HEK293 (cell line): ENCODE results near the gene WDR20.

Source experiments
- CTCF ChIP-seq: fragments of 450-650 bp; formaldehyde crosslinking; IDR thresholded peaks from 2 replicates; pipeline ENCODE4 v1.5.1; 2016; ENCODE audit warnings: missing biosample characterization, missing genetic modification characterization
- INSM2 ChIP-seq: fragments of 450-650 bp; formaldehyde crosslinking; IDR thresholded peaks from 2 replicates; pipeline ENCODE4 v1.5.1; 2016; ENCODE audit warnings: missing biosample characterization, missing genetic modification characterization
- MYNN ChIP-seq: fragments of 450-650 bp; formaldehyde crosslinking; IDR thresholded peaks from 2 replicates; pipeline ENCODE4 v1.5.1; 2016; ENCODE audit warnings: missing biosample characterization, missing genetic modification characterization, borderline replicate concordance
- MZF1 ChIP-seq: fragments of 450-650 bp; formaldehyde crosslinking; IDR thresholded peaks from 2 replicates; pipeline ENCODE4 v1.5.1; 2017; ENCODE audit warnings: missing biosample characterization, missing genetic modification characterization, borderline replicate concordance
- TCF7L2 ChIP-seq: IDR thresholded peaks from 2 replicates; pipeline ENCODE4 v1.6.1; 2011; ENCODE audit warnings: low read depth, mild to moderate bottlenecking, inconsistent platforms, low read length, moderate library complexity, borderline replicate concordance
- ZBTB49 ChIP-seq: fragments of 450-650 bp; formaldehyde crosslinking; IDR thresholded peaks from 2 replicates; pipeline ENCODE4 v1.5.1; 2016; ENCODE audit warnings: missing biosample characterization, missing genetic modification characterization, low read depth
- ZFP41 ChIP-seq: fragments of 450-650 bp; formaldehyde crosslinking; IDR thresholded peaks from 2 replicates; pipeline ENCODE4 v1.5.1; 2016; ENCODE audit warnings: missing biosample characterization, missing genetic modification characterization, borderline replicate concordance
- ZNF121 ChIP-seq: fragments of 450-650 bp; formaldehyde crosslinking; IDR thresholded peaks from 2 replicates; pipeline ENCODE4 v1.5.1; 2016; ENCODE audit warnings: missing biosample characterization, missing genetic modification characterization
- ZNF223 ChIP-seq: fragments of 450-650 bp; formaldehyde crosslinking; IDR thresholded peaks from 2 replicates; pipeline ENCODE4 v1.5.1; 2016; ENCODE audit warnings: missing biosample characterization, missing genetic modification characterization
- ZNF23 ChIP-seq: fragments of 450-650 bp; formaldehyde crosslinking; IDR thresholded peaks from 2 replicates; pipeline ENCODE4 v1.5.1; 2016; ENCODE audit warnings: missing biosample characterization, missing genetic modification characterization, borderline replicate concordance
- ZNF292 ChIP-seq: fragments of 450-650 bp; formaldehyde crosslinking; IDR thresholded peaks from 2 replicates; pipeline ENCODE4 v1.5.1; 2016; ENCODE audit warnings: low read depth, missing biosample characterization, missing genetic modification characterization, borderline replicate concordance
- ZNF600 ChIP-seq: fragments of 450-650 bp; formaldehyde crosslinking; IDR thresholded peaks from 2 replicates; pipeline ENCODE4 v1.5.1; 2016; ENCODE audit warnings: missing biosample characterization, missing genetic modification characterization
- ZNF645 ChIP-seq: fragments of 450-650 bp; formaldehyde crosslinking; IDR thresholded peaks from 2 replicates; pipeline ENCODE4; 2016; ENCODE audit warnings: missing biosample characterization, missing genetic modification characterization
- ZNF677 ChIP-seq: fragments of 450-650 bp; IDR thresholded peaks from 2 replicates; pipeline ENCODE4 v1.5.0; 2018; ENCODE audit warnings: missing biosample characterization, mild to moderate bottlenecking, missing genetic modification characterization, moderate library complexity

- no peak for TF ChIP-seq ZNF645 (tag by site-specific recombination)
- no peak for TF ChIP-seq INSM2 (tag by site-specific recombination)
- no peak for TF ChIP-seq MZF1 (tag by site-specific recombination)
- no peak for TF ChIP-seq ZBTB49
- no peak for TF ChIP-seq CTCF (tag by site-specific recombination)
- TF ChIP-seq TCF7L2, result no peak
- no peak for TF ChIP-seq ZNF121 (tag by site-specific recombination)
- no peak for TF ChIP-seq ZNF223 (tag by site-specific recombination)
- no peak for TF ChIP-seq ZNF600 (tag by site-specific recombination)
- no peak for TF ChIP-seq ZNF677 (tag by site-specific recombination)
- TF ChIP-seq ZNF23 (tag by site-specific recombination), result no peak
- no peak for TF ChIP-seq ZFP41 (tag by site-specific recombination)
- TF ChIP-seq MYNN (tag by site-specific recombination), result no peak
- no peak for TF ChIP-seq ZNF292 (tag by site-specific recombination)
Observed at GRCh38 chr14:102200690-102201352, 61.1 kb downstream of the WDR20 start.
